ENCODE data around the gene PANX1.

Gene PANX1

GRCh38 chr11:94169516-94169915 is 40.9 kb downstream of the PANX1 start:
- H3K27ac ChIP-seq: no peak overlapping the region
- no peak for TF ChIP-seq ZFX (IDR thresholded peaks at IDR 0.05)
- TF ChIP-seq, protein P1, sequence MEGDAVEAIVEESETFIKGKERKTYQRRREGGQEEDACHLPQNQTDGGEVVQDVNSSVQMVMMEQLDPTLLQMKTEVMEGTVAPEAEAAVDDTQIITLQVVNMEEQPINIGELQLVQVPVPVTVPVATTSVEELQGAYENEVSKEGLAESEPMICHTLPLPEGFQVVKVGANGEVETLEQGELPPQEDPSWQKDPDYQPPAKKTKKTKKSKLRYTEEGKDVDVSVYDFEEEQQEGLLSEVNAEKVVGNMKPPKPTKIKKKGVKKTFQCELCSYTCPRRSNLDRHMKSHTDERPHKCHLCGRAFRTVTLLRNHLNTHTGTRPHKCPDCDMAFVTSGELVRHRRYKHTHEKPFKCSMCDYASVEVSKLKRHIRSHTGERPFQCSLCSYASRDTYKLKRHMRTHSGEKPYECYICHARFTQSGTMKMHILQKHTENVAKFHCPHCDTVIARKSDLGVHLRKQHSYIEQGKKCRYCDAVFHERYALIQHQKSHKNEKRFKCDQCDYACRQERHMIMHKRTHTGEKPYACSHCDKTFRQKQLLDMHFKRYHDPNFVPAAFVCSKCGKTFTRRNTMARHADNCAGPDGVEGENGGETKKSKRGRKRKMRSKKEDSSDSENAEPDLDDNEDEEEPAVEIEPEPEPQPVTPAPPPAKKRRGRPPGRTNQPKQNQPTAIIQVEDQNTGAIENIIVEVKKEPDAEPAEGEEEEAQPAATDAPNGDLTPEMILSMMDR (conservative IDR thresholded peaks at IDR 0.05): no peak

- no peak for TF ChIP-seq ZFX (IDR thresholded peaks at IDR 0.05)
- TF ChIP-seq, protein P1 (conservative IDR thresholded peaks at IDR 0.05): no peak
- H3K27ac ChIP-seq: no peak overlapping the region
Measured at GRCh38 chr11:94169930-94170545, 41.4 kb downstream of the PANX1 start.

GRCh38 chr11:94170953-94171352 is 42.3 kb downstream of the PANX1 start:
- no peak for TF ChIP-seq ZFX (IDR thresholded peaks at IDR 0.05)
- TF ChIP-seq, protein P1 (conservative IDR thresholded peaks at IDR 0.05): no peak
- H3K27ac ChIP-seq: no peak overlapping the region

GRCh38 chr11:94171693-94172440 is 43.2 kb downstream of the PANX1 start:
- no peak overlapping the region for H3K27ac ChIP-seq

DNA sequence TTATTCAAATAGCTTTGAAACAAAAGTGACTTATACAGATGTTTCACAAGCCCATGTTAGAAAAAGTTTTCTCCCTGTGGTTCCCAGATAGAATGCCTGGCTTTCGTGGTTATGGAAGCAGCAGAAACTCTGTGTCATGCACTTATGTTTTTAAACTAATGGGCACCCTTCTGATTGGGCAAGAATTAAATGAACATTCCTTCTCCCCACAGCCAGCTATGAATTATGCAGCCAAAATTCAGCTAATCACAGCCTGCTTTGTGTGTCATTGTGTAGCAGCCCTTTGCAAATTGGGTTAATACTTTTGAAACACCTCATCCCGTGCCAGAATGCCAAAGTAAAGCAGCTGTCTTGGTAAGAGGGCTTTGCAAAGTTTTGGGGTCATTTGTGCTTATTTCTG is 46.9 kb downstream of the PANX1 start:
- TF ChIP-seq, protein P1 (conservative IDR thresholded peaks at IDR 0.05): no peak
- TF ChIP-seq ZFX (IDR thresholded peaks at IDR 0.05): no peak
- H3K27ac ChIP-seq: no peak overlapping the region

More at GRCh38 chr11:94171693-94172440, 43.2 kb downstream of the PANX1 start:
- no peak for TF ChIP-seq ZFX (IDR thresholded peaks at IDR 0.05)
- TF ChIP-seq, protein P1 (conservative IDR thresholded peaks at IDR 0.05): peak; percentile 86

- no peak overlapping the region for H3K27ac ChIP-seq
- TF ChIP-seq, protein P1 (conservative IDR thresholded peaks at IDR 0.05): no peak
- no peak for TF ChIP-seq ZFX (IDR thresholded peaks at IDR 0.05)
Measured at GRCh38 chr11:94178331-94178730, 49.7 kb downstream of the PANX1 start.

GRCh38 chr11:94179696-94180095 is 51.1 kb downstream of the PANX1 start:
- no peak for TF ChIP-seq ZFX (IDR thresholded peaks at IDR 0.05)
- TF ChIP-seq, protein P1 (conservative IDR thresholded peaks at IDR 0.05): no peak
- H3K27ac ChIP-seq: no peak overlapping the region
